ENCODE data around the gene SRPRA.
"Not testable (repeated sequence)": the region's sequence is repeated elsewhere in the genome, so short reads cannot be mapped to it uniquely, and the experiment has no call there.

SRPRA gene

DNA sequence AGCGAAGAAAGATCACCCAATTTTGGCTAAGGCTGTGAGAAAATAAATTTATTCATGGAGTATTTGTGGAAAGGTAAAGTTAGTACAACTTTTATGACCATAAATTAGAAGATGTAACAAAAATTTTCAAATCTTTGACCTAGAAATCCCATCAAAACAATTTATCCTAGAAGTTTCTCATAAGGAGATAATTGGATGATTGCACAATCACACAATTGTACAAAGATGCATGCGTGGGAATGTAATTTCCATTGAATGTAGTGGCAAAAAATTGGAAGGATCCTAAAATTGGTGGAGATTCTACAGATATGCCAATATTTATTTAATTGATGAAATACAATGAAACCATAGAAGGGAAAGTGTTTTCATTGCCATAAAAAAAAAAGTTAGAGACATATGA, 11.6 kb downstream of the SRPRA start:
- no peaks in the 10 kb centered on the region for H3K9me3 ChIP-seq (ENCODE audit: control insufficient read depth, low read depth, low read length)
- H3K4me3 ChIP-seq (ENCODE audit: low read length), result no peak overlapping the region
- peaks cover 50% of the 10 kb centered on the region for H3K36me3 ChIP-seq (ENCODE audit: control insufficient read depth, low read depth, low read length)
- H3K27ac ChIP-seq (ENCODE audit: low read length), result no peak overlapping the region
- H3K4me1 ChIP-seq (ENCODE audit: control insufficient read depth, low read depth, low read length), result no peaks in the 10 kb centered on the region
- no peak overlapping the region for H3K9ac ChIP-seq (ENCODE audit: low read length)
- no peaks in the 10 kb centered on the region for H3K27me3 ChIP-seq (ENCODE audit: control insufficient read depth, insufficient read depth, low read length)

DNA sequence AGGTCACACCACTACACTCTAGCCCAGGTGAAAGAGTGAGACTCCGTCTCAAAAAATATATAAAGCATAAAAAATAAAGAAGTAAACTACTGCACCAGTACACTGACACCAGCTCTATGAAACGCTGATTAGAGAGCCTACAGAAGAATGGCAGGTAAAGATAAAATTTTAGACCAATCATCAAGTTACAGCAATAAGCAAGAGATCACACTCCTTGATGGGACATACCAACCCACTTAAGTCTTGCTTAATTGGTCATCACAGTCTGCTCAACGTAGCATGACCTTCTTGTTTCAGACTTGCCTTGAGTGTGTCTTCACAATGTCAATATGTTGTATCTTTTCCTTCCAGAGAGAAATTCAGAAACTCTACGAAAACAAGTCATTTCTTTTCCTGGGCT, 12.5 kb downstream of the SRPRA start:
- H3K4me3 ChIP-seq (ENCODE audit: low read length), result no peak overlapping the region
- H3K9ac ChIP-seq (ENCODE audit: low read length), result no peak overlapping the region
- H3K36me3 ChIP-seq (ENCODE audit: control insufficient read depth, low read depth, low read length), result peaks cover 44% of the 10 kb centered on the region

DNA sequence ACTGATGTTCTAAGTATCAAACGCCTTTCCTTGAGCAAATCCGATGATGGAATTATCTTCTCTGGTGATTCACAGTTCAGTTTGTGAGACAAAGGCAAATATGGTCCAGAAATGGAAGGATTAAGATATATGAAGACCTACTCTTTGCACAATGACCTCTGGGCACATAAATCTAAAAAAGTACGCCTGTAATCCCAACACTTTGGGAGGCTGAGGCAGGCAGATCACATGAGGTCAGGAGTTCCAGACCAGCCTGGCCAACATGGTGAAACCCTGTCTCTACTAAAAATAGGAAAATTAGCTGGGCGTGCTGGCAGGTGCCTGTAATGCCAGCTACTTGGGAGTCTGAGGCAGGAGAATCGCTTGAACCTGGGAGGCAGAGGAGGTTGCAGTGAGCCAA, 13.2 kb downstream of the SRPRA start:
- H3K4me1 ChIP-seq (ENCODE audit: control insufficient read depth, low read depth, low read length); H3K4me3 ChIP-seq (ENCODE audit: low read length); H3K27ac ChIP-seq (ENCODE audit: low read length); H3K9me3 ChIP-seq (ENCODE audit: control insufficient read depth, low read depth, low read length); H3K9ac ChIP-seq (ENCODE audit: low read length); H3K27me3 ChIP-seq (ENCODE audit: control insufficient read depth, insufficient read depth, low read length): not testable (repeated sequence)
- H3K36me3 ChIP-seq (ENCODE audit: control insufficient read depth, low read depth, low read length), result peaks cover 44% of the 10 kb centered on the region

More for the DNA sequence above, 12.5 kb downstream of the SRPRA start:
- Histone ChIP-seq H3K4me1 (ENCODE audit: control insufficient read depth, low read depth, low read length) (no peaks in the 10 kb centered on the region), H3K27me3 (ENCODE audit: control insufficient read depth, insufficient read depth, low read length) (no peaks in the 10 kb centered on the region), H3K27ac (ENCODE audit: low read length) (no peak overlapping the region), H3K9me3 (ENCODE audit: control insufficient read depth, low read depth, low read length) (no peaks in the 10 kb centered on the region)

DNA sequence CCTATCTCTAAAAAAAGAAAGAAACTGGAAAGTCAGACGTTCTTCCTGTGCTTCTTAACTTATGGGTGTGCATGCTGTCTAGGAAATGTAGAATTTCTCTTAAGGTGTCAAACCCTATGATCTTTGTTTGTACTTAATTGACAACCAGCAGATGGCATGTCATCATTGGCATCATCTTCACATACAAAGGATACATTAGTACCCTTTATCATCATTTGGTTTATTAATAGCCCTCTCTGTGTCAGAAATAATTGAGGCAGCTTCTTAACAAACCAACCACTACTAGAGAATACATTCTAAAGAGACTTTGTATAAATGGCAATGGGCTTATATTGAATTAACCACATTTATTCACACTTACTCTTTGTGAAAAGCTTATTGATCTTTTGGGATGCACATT, 13.9 kb downstream of the SRPRA start:
- Histone ChIP-seq H3K9ac (ENCODE audit: low read length) (no peak overlapping the region), H3K36me3 (ENCODE audit: control insufficient read depth, low read depth, low read length) (peaks cover 46% of the 10 kb centered on the region), H3K27ac (ENCODE audit: low read length) (no peak overlapping the region), H3K27me3 (ENCODE audit: control insufficient read depth, insufficient read depth, low read length) (no peaks in the 10 kb centered on the region), H3K4me1 (ENCODE audit: control insufficient read depth, low read depth, low read length) (no peaks in the 10 kb centered on the region), H3K9me3 (ENCODE audit: control insufficient read depth, low read depth, low read length) (no peaks in the 10 kb centered on the region), H3K4me3 (ENCODE audit: low read length) (no peak overlapping the region)

DNA sequence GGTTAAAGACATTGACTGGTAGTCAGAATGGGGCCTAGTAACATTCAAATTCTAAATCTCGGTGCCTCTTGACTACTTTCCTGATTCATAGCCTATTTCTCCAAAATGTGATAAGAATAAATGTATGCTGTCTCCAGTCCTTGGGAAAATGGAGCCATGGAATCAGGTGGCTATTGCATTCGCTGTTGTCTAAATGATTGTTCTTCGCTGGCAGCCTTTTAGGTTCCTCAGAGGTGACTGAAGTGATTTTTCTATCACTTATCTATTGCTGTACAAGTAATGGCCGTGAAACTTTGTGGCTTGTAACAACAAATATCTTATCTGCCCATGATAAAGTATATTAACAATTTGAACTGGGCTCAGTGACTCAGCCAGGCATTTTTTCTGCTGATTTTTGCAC, 15.4 kb downstream of the SRPRA start:
- H3K9me3 ChIP-seq (ENCODE audit: control insufficient read depth, low read depth, low read length), result no peaks in the 10 kb centered on the region

DNA sequence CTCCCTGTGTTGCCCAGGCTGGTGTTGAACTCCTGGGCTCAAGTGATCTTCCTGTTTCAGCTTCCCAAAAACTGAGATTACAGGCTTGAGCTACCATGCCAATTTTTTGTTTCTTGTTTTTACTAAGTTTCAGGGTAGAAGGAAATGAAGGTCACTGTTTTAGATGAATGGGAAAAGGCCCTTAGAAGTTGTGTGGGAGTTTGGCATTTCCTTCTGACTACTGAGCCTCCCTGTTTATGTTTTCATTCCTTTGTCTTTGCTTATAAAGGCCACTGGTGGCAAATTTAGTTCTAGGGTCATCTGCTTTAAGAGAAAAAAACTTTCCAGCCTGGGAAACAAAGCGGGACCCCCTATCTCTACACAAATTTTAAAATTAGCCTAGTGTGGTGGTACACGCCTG, 22.1 kb downstream of the SRPRA start:
- H3K4me3 ChIP-seq (ENCODE audit: low read length), result no peak overlapping the region
- no peak overlapping the region for H3K9ac ChIP-seq (ENCODE audit: low read length)
- no peaks in the 10 kb centered on the region for H3K27me3 ChIP-seq (ENCODE audit: control insufficient read depth, insufficient read depth, low read length)
- no peak overlapping the region for H3K27ac ChIP-seq (ENCODE audit: low read length)
- H3K9me3 ChIP-seq (ENCODE audit: control insufficient read depth, low read depth, low read length), result no peaks in the 10 kb centered on the region
- H3K4me1 ChIP-seq (ENCODE audit: control insufficient read depth, low read depth, low read length), result no peaks in the 10 kb centered on the region
- H3K36me3 ChIP-seq (ENCODE audit: control insufficient read depth, low read depth, low read length), result peaks cover 40% of the 10 kb centered on the region

More for the DNA sequence above, 15.4 kb downstream of the SRPRA start:
- no peak overlapping the region for H3K4me3 ChIP-seq (ENCODE audit: low read length)
- peaks cover 48% of the 10 kb centered on the region for H3K36me3 ChIP-seq (ENCODE audit: control insufficient read depth, low read depth, low read length)
- H3K9ac ChIP-seq (ENCODE audit: low read length), result no peak overlapping the region
- no peaks in the 10 kb centered on the region for H3K27me3 ChIP-seq (ENCODE audit: control insufficient read depth, insufficient read depth, low read length)
- H3K4me1 ChIP-seq (ENCODE audit: control insufficient read depth, low read depth, low read length), result no peaks in the 10 kb centered on the region
- H3K27ac ChIP-seq (ENCODE audit: low read length), result no peak overlapping the region

DNA sequence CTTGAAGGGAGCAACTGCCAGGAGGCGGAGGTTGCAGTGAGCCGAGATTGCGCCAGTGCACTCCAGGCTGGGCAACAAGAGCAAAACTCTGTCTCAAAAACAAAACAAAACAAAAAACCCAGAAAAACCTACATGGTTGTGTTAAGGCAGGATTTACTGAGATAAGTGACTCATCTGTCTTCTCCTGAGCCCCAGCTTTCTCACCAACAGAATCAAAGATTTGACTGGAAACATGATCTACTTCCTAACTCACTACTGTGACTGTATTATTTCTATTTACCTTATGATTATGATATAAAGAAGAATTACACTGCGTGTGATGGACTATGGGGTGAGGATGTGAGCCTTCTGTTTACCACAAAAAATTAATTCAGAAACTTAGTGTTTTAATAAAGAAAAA, 35.3 kb downstream of the SRPRA start:
- no peaks in the 10 kb centered on the region for H3K9me3 ChIP-seq (ENCODE audit: control insufficient read depth, low read depth, low read length)
- no peak overlapping the region for H3K9ac ChIP-seq (ENCODE audit: low read length)
- H3K27ac ChIP-seq (ENCODE audit: low read length), result no peak overlapping the region
- peaks cover 16% of the 10 kb centered on the region for H3K36me3 ChIP-seq (ENCODE audit: control insufficient read depth, low read depth, low read length)
- no peaks in the 10 kb centered on the region for H3K27me3 ChIP-seq (ENCODE audit: control insufficient read depth, insufficient read depth, low read length)
- H3K4me3 ChIP-seq (ENCODE audit: low read length), result no peak overlapping the region
- no peaks in the 10 kb centered on the region for H3K4me1 ChIP-seq (ENCODE audit: control insufficient read depth, low read depth, low read length)

DNA sequence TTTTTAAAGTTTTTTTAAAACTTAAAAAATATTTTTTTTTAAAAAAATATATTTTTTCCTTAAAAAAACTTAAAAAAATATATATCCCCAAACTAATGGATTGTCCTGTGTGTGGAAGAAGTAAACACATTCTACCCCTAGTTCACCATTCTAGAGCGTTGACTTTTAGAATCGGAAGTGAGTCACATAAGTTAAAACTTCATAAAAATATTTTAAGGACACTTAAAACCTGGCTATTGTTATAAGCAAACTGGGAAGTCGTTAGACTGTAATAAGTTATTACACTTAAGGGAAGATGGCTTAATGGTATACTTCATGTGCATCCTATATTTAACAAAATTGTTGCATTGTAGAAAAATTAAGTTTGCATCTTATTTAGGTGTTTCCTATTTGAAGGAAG, 36.0 kb downstream of the SRPRA start:
- Histone ChIP-seq H3K4me3 (ENCODE audit: low read length) (no peak overlapping the region), H3K27me3 (ENCODE audit: control insufficient read depth, insufficient read depth, low read length) (no peaks in the 10 kb centered on the region), H3K27ac (ENCODE audit: low read length) (no peak overlapping the region), H3K36me3 (ENCODE audit: control insufficient read depth, low read depth, low read length) (peaks cover 13% of the 10 kb centered on the region), H3K4me1 (ENCODE audit: control insufficient read depth, low read depth, low read length) (no peaks in the 10 kb centered on the region), H3K9me3 (ENCODE audit: control insufficient read depth, low read depth, low read length) (no peaks in the 10 kb centered on the region), H3K9ac (ENCODE audit: low read length) (no peak overlapping the region)

DNA sequence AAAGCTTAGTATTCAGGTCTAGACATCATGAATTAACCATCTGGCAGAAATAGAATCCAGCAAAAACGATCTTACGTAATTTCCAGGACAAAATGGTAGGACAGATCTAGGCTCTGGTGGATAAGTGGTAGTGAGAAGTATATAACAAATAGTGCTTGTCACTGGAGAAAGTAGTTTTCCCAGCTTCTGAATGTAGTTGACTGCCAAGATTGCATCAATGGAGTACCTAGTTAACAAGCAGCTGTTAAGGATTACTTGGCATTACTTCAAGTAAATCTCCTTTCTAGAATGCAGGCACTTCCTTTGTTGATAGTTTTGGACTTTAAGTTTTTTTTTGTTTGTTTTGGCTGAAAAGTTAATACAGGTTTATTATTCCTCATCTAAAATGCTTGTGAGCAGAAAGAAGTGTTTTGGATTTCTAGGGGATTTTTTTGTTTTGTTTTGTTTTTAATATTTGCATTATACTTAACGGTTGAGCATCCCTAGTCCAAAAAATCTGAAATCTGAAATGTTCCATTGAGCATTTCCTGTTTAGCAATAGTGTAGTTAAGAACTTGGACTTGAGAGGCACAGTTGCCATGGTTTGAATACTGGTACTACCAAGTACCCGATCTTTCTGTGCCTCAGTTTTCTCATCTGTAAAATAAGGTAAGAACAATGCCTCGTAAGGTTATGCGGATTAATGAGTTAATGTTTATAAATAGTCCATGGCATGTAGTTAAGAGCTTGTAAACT, 36.8 kb downstream of the SRPRA start:
- H3K36me3 ChIP-seq (ENCODE audit: control insufficient read depth, low read depth, low read length), result peaks cover 13% of the 10 kb centered on the region
- H3K9me3 ChIP-seq (ENCODE audit: control insufficient read depth, low read depth, low read length), result no peaks in the 10 kb centered on the region
- H3K27me3 ChIP-seq (ENCODE audit: control insufficient read depth, insufficient read depth, low read length), result no peaks in the 10 kb centered on the region
- H3K9ac ChIP-seq (ENCODE audit: low read length), result no peak overlapping the region
- no peak overlapping the region for H3K4me3 ChIP-seq (ENCODE audit: low read length)
- H3K27ac ChIP-seq (ENCODE audit: low read length), result no peak overlapping the region
- no peaks in the 10 kb centered on the region for H3K4me1 ChIP-seq (ENCODE audit: control insufficient read depth, low read depth, low read length)

DNA sequence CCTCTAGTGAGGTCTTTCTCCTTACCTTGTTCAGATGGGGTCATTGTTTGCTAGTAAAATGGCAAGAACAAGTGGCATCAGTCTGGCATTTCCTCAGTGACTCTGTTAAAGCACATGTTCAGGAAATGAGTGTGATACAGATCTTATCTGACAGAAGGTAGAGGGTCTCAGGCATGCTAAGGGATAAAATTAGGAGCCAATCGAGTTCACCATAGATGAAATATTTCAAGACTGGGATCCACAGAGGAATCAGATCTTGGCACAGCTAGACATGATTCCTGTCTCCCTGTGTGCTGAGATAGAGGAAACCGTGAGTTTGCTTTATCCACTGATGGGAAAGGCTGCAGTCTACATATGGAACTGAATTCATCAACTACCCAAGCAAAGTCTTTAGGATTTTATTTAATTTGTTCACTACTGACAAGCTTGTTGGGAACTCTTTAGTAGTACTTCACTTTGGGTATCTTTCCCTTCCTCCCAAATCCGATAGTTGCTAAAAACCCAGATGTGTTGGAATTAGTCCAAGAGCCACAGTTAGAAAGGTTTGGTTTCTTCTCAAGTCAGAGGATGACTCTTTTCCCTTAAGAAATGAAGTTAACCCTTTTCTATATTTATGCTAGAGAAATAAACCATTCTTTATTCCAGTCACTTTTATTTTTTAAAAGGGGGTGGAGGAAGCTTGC, 38.7 kb downstream of the SRPRA start:
- H3K27ac ChIP-seq (ENCODE audit: low read length), result no peak overlapping the region
- no peaks in the 10 kb centered on the region for H3K9me3 ChIP-seq (ENCODE audit: control insufficient read depth, low read depth, low read length)
- H3K4me1 ChIP-seq (ENCODE audit: control insufficient read depth, low read depth, low read length), result no peaks in the 10 kb centered on the region
- no peaks in the 10 kb centered on the region for H3K27me3 ChIP-seq (ENCODE audit: control insufficient read depth, insufficient read depth, low read length)
- no peak overlapping the region for H3K4me3 ChIP-seq (ENCODE audit: low read length)
- peaks cover 4% of the 10 kb centered on the region for H3K36me3 ChIP-seq (ENCODE audit: control insufficient read depth, low read depth, low read length)
- H3K9ac ChIP-seq (ENCODE audit: low read length), result no peak overlapping the region

DNA sequence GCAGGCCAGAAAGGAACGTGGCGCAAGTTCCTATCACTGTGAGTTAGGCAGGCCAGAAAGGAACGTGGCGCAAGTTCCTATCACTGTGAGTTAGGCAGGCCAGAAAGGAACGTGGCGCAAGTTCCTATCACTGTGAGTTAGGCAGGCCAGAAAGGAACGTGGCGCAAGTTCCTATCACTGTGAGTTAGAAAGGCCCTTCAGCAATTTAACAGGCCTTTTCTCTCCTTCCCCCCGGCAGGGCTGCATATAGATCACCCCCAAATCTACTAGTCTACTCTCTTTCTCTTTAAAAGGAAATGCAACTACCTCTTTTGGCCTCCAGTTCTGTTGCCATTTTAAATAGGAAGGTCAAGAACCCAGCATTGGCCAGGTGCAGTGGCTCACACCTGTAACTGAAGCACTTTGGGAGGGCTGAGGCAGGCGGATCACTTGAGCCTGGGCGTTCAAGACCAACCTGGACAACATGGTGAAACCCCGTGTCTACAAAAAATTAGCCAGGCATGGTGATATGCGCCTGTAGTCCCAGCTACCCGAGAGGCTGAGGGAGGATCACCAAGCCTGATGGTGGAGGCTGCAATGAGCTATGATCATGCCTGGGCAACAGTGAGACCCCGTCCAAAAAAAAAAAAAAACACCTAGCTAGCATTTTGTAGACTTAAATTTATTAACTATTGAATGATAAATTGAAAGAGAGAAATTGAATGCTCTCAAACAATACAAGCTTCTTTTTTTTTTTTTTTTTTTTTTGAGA, 42.2 kb downstream of the SRPRA start:
- Histone ChIP-seq H3K4me1 (ENCODE audit: control insufficient read depth, low read depth, low read length) (no peaks in the 10 kb centered on the region), H3K4me3 (ENCODE audit: low read length) (no peak overlapping the region), H3K36me3 (ENCODE audit: control insufficient read depth, low read depth, low read length) (peaks cover 4% of the 10 kb centered on the region)

More for the DNA sequence above, 42.2 kb downstream of the SRPRA start:
- no peaks in the 10 kb centered on the region for H3K27me3 ChIP-seq (ENCODE audit: control insufficient read depth, insufficient read depth, low read length)
- no peaks in the 10 kb centered on the region for H3K9me3 ChIP-seq (ENCODE audit: control insufficient read depth, low read depth, low read length)
- no peak overlapping the region for H3K27ac ChIP-seq (ENCODE audit: low read length)
- no peak overlapping the region for H3K9ac ChIP-seq (ENCODE audit: low read length)

Measured in iPS-18a (cell line).